GM08714 (cell line): ENCODE results near the gene ROR2.

Experiments
- H3K4me3 ChIP-seq: fragments of 200-500 bp; sonication (Bioruptor generic); 2 replicates; pipeline ENCODE4 v1.5.1; 2014; ENCODE audit warnings: mild to moderate bottlenecking, low read length, inconsistent platforms
- ZNF274 ChIP-seq: IDR thresholded peaks from 2 replicates; pipeline ENCODE4 v1.6.1; 2012; ENCODE audit warnings: mild to moderate bottlenecking, low read depth, low read length

Gene ROR2

GRCh38 chr9:91960367-91960766 is 10.3 kb upstream of the ROR2 start:
- no peak for TF ChIP-seq ZNF274

GRCh38 chr9:91958174-91958573 is 8.1 kb upstream of the ROR2 start:
- no peak overlapping the region for H3K4me3 ChIP-seq
- no peak for TF ChIP-seq ZNF274

More at GRCh38 chr9:91960367-91960766, 10.3 kb upstream of the ROR2 start:
- no peak overlapping the region for H3K4me3 ChIP-seq

GRCh38 chr9:91954841-91955471 is 4.9 kb upstream of the ROR2 start:
- H3K4me3 ChIP-seq, result no peak overlapping the region
- TF ChIP-seq ZNF274, result no peak

- H3K4me3 ChIP-seq, result no peak overlapping the region
- no peak for TF ChIP-seq ZNF274
Measured at GRCh38 chr9:91953718-91954117, 3.7 kb upstream of the ROR2 start.

- no peak for TF ChIP-seq ZNF274
- no peak overlapping the region for H3K4me3 ChIP-seq
Measured at GRCh38 chr9:91951944-91952520, 2.0 kb upstream of the ROR2 start.

GRCh38 chr9:91949392-91949945 is 559 bp downstream of the ROR2 start:
- no peak for TF ChIP-seq ZNF274
- no peak overlapping the region; the same call in 1 of the 2 replicates for H3K4me3 ChIP-seq

GRCh38 chr9:91948597-91949391 is 1.2 kb downstream of the ROR2 start:
- no peak overlapping the region for H3K4me3 ChIP-seq
- no peak for TF ChIP-seq ZNF274

- H3K4me3 ChIP-seq, result no peak overlapping the region
- TF ChIP-seq ZNF274, result no peak
Measured at GRCh38 chr9:91948101-91948596, 1.9 kb downstream of the ROR2 start.

GRCh38 chr9:91946653-91947488 is 3.2 kb downstream of the ROR2 start:
- no peak overlapping the region for H3K4me3 ChIP-seq
- no peak for TF ChIP-seq ZNF274

GRCh38 chr9:91946196-91946595 is 3.8 kb downstream of the ROR2 start:
- H3K4me3 ChIP-seq, result no peak overlapping the region
- no peak for TF ChIP-seq ZNF274

GRCh38 chr9:91945277-91946085 is 4.5 kb downstream of the ROR2 start:
- TF ChIP-seq ZNF274, result no peak
- H3K4me3 ChIP-seq, result no peak overlapping the region

- TF ChIP-seq ZNF274, result no peak
- H3K4me3 ChIP-seq, result no peak overlapping the region
Measured at GRCh38 chr9:91944711-91945110, 5.3 kb downstream of the ROR2 start.
